CD8-positive, alpha-beta memory T cell (primary cell): ENCODE results near the gene PKN3. TPM values are rescaled to one million over a fixed set of nuclear protein-coding genes. Genes with fewer than 3 reads are reported as not detected.
A peak's percentile ranks its signal among the peaks of the same experiment; 100 is the strongest.

Source experiments
- CTCF ChIA-PET: fragments of 350-600 bp; sonication (Branson Sonifier 250); formaldehyde crosslinking; loops from one replicate; lab custom pipeline; 2021; ENCODE audit warnings: antibody characterized with exemption; lab: Charles Lee
- POLR2A ChIA-PET: fragments of 350-600 bp; sonication (Branson Sonifier 250); formaldehyde crosslinking; loops from one replicate; lab custom pipeline; 2021; ENCODE audit warnings: antibody characterized with exemption; lab: Charles Lee
- DNase-seq, 5 donors: peaks; one replicate each; pipeline versions ENCODE4 v3.0.0 to v3.0.0-alpha.2; 2020 to 2022; ENCODE audit warnings: mixed read lengths in 1 of 5
- H3K27ac ChIP-seq: one replicate; pipeline ENCODE4 v1.7.0; 2013; ENCODE audit warnings: low read depth, mild to moderate bottlenecking, low read length, moderate library complexity
- H3K27me3 ChIP-seq: 2 replicates; pipeline ENCODE4 v1.7.0; 2013; ENCODE audit warnings: low read length, mild to moderate bottlenecking; ENCODE audit not compliant: insufficient read depth, poor library complexity, severe bottlenecking
- H3K36me3 ChIP-seq: 2 replicates; pipeline ENCODE4 v1.7.0; 2013; ENCODE audit warnings: mild to moderate bottlenecking, low read length, moderate library complexity; ENCODE audit not compliant: insufficient read depth
- H3K4me1 ChIP-seq: 2 replicates; pipeline ENCODE4 v1.7.0; 2013; ENCODE audit warnings: mild to moderate bottlenecking, low read length, moderate library complexity; ENCODE audit not compliant: insufficient read depth
- H3K4me3 ChIP-seq: 2 replicates; pipeline ENCODE4 v1.7.0; 2013; ENCODE audit warnings: mild to moderate bottlenecking, low read length
- H3K9me3 ChIP-seq: 2 replicates; pipeline ENCODE4 v1.7.0; 2013; ENCODE audit warnings: mild to moderate bottlenecking, low read length
- H3K27ac Mint-ChIP-seq, 8 donors: one replicate each; pipeline ENCODE4 v1.8.0; 2020 to 2021; ENCODE audit warnings: mixed read lengths in 8 of 8, mild to moderate bottlenecking in 6 of 8, inconsistent platforms in 3 of 8, moderate library complexity in 3 of 8
- H3K27me3 Mint-ChIP-seq, 2 donors: one replicate each; pipeline ENCODE4 v1.8.0; 2020 to 2021; ENCODE audit warnings: mixed read lengths in 2 of 2, mild to moderate bottlenecking in 1 of 2, moderate library complexity in 1 of 2
- H3K36me3 Mint-ChIP-seq, 3 donors: one replicate each; pipeline ENCODE4 v1.8.0; 2020 to 2021; ENCODE audit warnings: mixed read lengths in 3 of 3, inconsistent platforms in 1 of 3, mild to moderate bottlenecking in 1 of 3
- H3K4me1 Mint-ChIP-seq, 3 donors: one replicate each; pipeline ENCODE4 v1.8.0; 2020 to 2021; ENCODE audit warnings: mixed read lengths in 3 of 3, inconsistent platforms in 1 of 3, mild to moderate bottlenecking in 1 of 3
- H3K4me3 Mint-ChIP-seq, 7 donors: one replicate each; pipeline ENCODE4 v1.8.0; 2020 to 2021; ENCODE audit warnings: mixed read lengths in 7 of 7, mild to moderate bottlenecking in 6 of 7, moderate library complexity in 4 of 7, inconsistent platforms in 2 of 7
- H3K9me3 Mint-ChIP-seq, 5 donors: one replicate each; pipeline ENCODE4 v1.8.0; 2020 to 2022; ENCODE audit warnings: mixed read lengths in 5 of 5, mild to moderate bottlenecking in 3 of 5, moderate library complexity in 2 of 5, inconsistent platforms in 1 of 5
- polyA plus RNA-seq: library from polyadenylated mRNA; unstranded; fragments of 300-500 nt; fragmentation: Illumina TruSeq; gene quantifications from one replicate; pipeline ENCODE4 v1.2.3, GENCODE V29; 2021
- total RNA-seq, 2 experiments: library from RNA; stranded (reverse); gene quantifications; one replicate each; pipeline ENCODE4 v1.2.3, GENCODE V29; 2021

PKN3 gene
- total and polyA plus RNA-seq, 3 experiments from 2014 or later = 1.4 to 7.9 (median 7.5) TPM

DNA sequence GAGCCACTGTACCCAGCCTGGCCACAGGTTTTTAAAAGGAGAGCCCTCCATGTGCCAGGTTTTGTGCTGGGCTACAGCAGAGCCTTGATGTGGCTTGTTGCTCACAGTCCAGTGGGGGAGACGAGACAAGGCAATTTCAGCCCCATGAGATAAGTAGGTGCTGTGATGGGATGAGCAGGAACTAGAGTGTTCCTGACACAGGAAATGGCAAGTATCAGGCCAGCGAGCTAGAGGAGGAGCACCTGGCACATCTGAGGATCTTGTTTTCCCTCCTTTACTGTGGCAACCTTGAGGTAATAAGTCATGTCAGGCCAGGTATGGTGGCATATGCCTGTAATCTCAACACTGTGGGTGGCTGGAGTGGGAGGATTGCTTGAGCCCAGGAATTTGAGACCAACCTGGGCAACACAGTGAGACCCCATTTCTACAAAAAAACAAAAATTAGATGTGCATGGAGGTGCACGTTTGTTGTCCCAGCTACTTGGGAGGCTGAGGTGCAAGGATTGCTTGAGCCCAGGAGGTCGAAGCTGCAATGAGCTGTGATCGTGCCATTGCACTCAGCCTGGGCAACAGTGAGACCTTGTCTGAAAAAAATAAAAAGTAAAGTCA lies 25.4 kb downstream of the PKN3 start:
- H3K27ac Mint-ChIP-seq = peak overlapping the region in 3 of 8 donors; percentile 34 to 88 (median 64)
- peaks cover 28 to 42% (median 36%) of the 10 kb centered on the region in 3 donors for H3K4me1 Mint-ChIP-seq
- peaks cover 0 to 2% of the 10 kb centered on the region in 2 donors for H3K27me3 Mint-ChIP-seq

DNA sequence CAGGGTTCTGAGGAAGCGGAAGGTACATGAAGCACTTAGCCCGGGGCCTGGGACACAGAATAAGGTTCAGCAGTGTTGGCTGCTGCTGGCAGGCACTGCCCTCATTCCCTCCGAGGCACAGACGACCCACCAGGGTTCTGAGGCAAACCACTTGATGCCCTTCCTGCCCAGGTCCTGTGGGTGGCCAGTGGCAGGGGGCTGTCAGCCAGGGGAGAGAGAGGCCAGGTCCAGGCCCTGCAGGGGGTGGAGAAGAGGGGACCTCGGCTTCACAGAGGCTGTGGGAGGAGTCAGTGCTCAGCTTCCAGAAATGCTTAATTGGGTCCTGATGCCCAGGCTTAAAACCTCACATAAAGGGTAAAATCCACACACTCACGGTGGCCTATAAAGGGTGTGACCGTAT lies 26.0 kb downstream of the PKN3 start:
- POLR2A ChIA-PET = no interaction called here
- no peak for DNase-seq
- peaks cover 25 to 36% (median 30%) of the 10 kb centered on the region in 3 donors for H3K4me1 Mint-ChIP-seq
- CTCF ChIA-PET = interaction anchor here (1.9 kb wide), 1 partner anchor 90 kb away, joined by 5 read pairs; the partner anchor contains the start of gene ENDOG
- H3K27ac Mint-ChIP-seq = no peak overlapping the region
- H3K36me3 ChIP-seq = peaks cover 4% of the 10 kb centered on the region
- H3K36me3 Mint-ChIP-seq = peaks cover 0 to 24% (median 2%) of the 10 kb centered on the region in 3 donors
- H3K4me3 Mint-ChIP-seq = no peak overlapping the region
- H3K27me3 ChIP-seq = no peaks in the 10 kb centered on the region
- no peak overlapping the region for H3K27ac ChIP-seq
- H3K27me3 Mint-ChIP-seq = peaks cover 0 to 2% of the 10 kb centered on the region in 2 donors
- H3K4me3 ChIP-seq = no peak overlapping the region
- H3K4me1 ChIP-seq = peaks cover 18% of the 10 kb centered on the region
- H3K9me3 Mint-ChIP-seq = no peaks in the 10 kb centered on the region
- no peaks in the 10 kb centered on the region for H3K9me3 ChIP-seq

More for the DNA sequence above, 25.4 kb downstream of the PKN3 start:
- no peaks in the 10 kb centered on the region for H3K9me3 ChIP-seq
- H3K4me1 ChIP-seq = peaks cover 21% of the 10 kb centered on the region
- ChIA-PET POLR2A (no interaction called here), CTCF (interaction anchor here (0.9 to 1.9 kb wide), 2 partner anchors 90 to 125 kb away, joined by 3 to 5 read pairs; partner anchors contain the start of gene ENDOG)
- H3K27me3 ChIP-seq = no peaks in the 10 kb centered on the region
- no peak overlapping the region for H3K4me3 ChIP-seq
- H3K36me3 Mint-ChIP-seq = peaks cover 0 to 18% (median 2%) of the 10 kb centered on the region in 3 donors
- no peaks in the 10 kb centered on the region for H3K36me3 ChIP-seq
- no peak for DNase-seq
- no peaks in the 10 kb centered on the region for H3K9me3 Mint-ChIP-seq
- no peak overlapping the region for H3K27ac ChIP-seq
- no peak overlapping the region for H3K4me3 Mint-ChIP-seq

DNA sequence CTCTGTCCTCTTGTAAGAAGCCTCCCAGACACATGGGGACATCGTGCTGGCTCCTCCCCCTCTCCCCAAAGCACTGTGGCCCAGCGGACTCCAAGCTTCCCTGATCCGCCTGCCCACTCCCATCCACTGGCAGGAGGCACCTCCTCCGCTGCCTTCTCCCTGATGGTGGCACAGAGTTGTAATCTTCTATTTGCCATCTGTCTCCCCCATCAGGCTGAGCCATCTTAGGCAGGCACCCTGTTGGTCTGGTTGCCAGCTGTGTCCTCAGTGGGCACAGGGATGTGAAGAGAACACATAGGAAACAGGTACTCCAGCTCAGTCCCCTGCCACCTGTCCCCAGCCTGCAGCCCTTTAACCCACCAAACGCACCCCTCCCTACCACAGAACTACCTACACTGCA lies 27.0 kb downstream of the PKN3 start:
- H3K4me1 Mint-ChIP-seq = peaks cover 18 to 31% (median 23%) of the 10 kb centered on the region in 3 donors
- H3K4me3 Mint-ChIP-seq = no peak overlapping the region
- Histone ChIP-seq H3K4me1 (peaks cover 14% of the 10 kb centered on the region), H3K9me3 (no peaks in the 10 kb centered on the region), H3K4me3 (no peak overlapping the region), H3K27ac (no peak overlapping the region), H3K27me3 (no peaks in the 10 kb centered on the region), H3K36me3 (peaks cover 6% of the 10 kb centered on the region)
- H3K27me3 Mint-ChIP-seq = no peaks in the 10 kb centered on the region
- ChIA-PET POLR2A (no interaction called here), CTCF (no interaction called here)
- no peak for DNase-seq
- peak overlapping the region in 3 of 8 donors; percentile 38 to 90 (median 64) for H3K27ac Mint-ChIP-seq
- peaks cover 0 to 26% (median 2%) of the 10 kb centered on the region in 3 donors for H3K36me3 Mint-ChIP-seq
- no peaks in the 10 kb centered on the region for H3K9me3 Mint-ChIP-seq

DNA sequence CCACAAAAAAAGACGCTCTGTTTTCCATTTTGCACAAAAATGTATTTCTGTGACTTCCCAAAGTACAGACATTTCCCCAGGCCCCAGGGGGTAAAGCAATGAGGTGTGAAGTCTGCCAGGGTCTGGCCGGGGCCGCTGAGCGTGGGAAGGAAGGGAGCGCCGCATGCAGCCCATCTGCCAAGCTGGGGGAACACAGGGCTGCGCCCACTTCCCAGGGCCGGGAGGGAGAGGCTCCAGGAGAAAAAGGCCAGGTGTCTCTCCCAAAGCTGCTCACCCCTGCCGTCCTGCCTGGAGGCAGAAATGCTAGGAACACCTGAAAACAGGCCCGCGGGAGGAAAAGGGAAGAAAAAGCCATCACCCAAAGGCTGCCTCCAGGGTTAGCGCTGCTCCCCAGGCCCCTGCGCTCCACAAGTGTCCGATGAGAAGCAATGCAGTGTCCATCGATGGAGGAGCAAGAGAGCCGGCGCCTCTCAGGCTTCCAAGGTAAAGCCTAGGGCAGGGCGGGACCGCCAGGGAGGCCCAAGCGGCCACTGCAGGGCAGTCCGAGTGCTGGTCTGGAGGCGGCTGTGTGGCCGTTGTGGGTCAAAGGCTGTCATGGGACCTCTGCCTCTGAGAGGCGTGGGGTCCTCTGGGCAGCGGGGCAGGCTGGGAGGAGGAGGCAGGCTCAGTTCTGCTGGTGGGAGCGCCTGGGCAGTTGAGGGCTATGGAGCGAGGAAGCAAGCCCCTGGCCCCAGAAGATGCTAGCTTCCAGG lies 27.6 kb downstream of the PKN3 start:
- H3K27me3 Mint-ChIP-seq = no peaks in the 10 kb centered on the region
- H3K4me3 Mint-ChIP-seq = no peak overlapping the region
- Histone ChIP-seq H3K9me3 (no peaks in the 10 kb centered on the region), H3K27me3 (no peaks in the 10 kb centered on the region), H3K4me1 (peaks cover 8% of the 10 kb centered on the region), H3K4me3 (no peak overlapping the region), H3K27ac (no peak overlapping the region), H3K36me3 (peaks cover 12% of the 10 kb centered on the region)
- no peaks in the 10 kb centered on the region for H3K9me3 Mint-ChIP-seq
- H3K4me1 Mint-ChIP-seq = peaks cover 12 to 25% (median 17%) of the 10 kb centered on the region in 3 donors
- H3K27ac Mint-ChIP-seq = peak overlapping the region in 2 of 8 donors; percentile 64 to 90
- POLR2A ChIA-PET = no interaction called here
- H3K36me3 Mint-ChIP-seq = peaks cover 0 to 31% (median 3%) of the 10 kb centered on the region in 3 donors
- no peak for DNase-seq
- CTCF ChIA-PET = no interaction called here

DNA sequence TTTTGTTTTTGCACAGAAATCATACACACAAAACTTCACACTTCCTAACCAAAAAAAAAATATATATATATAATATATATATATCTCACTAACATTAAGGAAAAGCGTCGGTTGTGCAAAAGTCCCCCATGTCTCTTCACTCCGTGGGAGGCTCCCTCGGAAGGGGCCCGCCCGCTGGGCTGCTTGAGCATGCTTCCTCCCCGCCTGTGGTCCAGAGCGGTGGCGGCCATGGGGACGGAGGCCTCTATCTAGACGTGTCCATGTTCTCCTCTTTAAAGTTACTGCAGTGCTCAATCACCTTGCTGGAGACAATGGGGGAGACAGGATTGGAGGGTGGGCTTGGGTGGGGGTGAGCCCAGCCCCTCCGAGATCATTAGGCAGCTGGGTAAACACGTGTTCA lies 28.8 kb downstream of the PKN3 start:
- H3K4me1 Mint-ChIP-seq = peaks cover 7 to 14% (median 9%) of the 10 kb centered on the region in 3 donors
- POLR2A ChIA-PET = no interaction called here
- Histone ChIP-seq H3K27ac (no peak overlapping the region), H3K4me1 (no peaks in the 10 kb centered on the region), H3K36me3 (peaks cover 17% of the 10 kb centered on the region), H3K9me3 (no peaks in the 10 kb centered on the region), H3K27me3 (no peaks in the 10 kb centered on the region), H3K4me3 (no peak overlapping the region)
- no peak overlapping the region for H3K4me3 Mint-ChIP-seq
- DNase-seq = no peak
- no peak overlapping the region for H3K27ac Mint-ChIP-seq
- CTCF ChIA-PET = no interaction called here
- H3K9me3 Mint-ChIP-seq = no peaks in the 10 kb centered on the region
- H3K36me3 Mint-ChIP-seq = peaks cover 0 to 37% (median 7%) of the 10 kb centered on the region in 3 donors
- H3K27me3 Mint-ChIP-seq = no peaks in the 10 kb centered on the region

DNA sequence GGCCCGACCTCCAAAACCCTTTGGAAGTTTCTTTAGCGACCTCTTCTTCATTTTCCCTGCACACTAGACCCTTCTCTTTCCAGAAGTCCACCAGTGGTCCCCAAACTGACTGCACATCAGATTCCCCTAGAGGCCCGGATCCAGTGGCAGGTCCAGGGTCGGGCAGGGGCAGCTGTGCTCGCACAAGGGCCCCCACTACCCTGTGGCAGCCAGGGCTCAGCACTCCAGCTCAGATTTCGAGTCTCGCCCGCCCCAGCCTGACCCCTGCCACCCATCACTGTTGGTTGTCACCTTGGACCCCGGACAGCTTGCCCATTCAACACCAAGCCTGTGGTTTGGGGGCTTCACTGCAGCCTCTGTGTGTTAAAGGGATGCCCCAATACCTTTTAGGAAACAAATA lies 29.4 kb downstream of the PKN3 start:
- Mint-ChIP-seq H3K4me3 (no peak overlapping the region), H3K27ac (no peak overlapping the region), H3K36me3 (peaks cover 0 to 37% (median 7%) of the 10 kb centered on the region in 3 donors), H3K4me1 (peaks cover 7 to 13% (median 7%) of the 10 kb centered on the region in 3 donors), H3K27me3 (no peaks in the 10 kb centered on the region), H3K9me3 (no peaks in the 10 kb centered on the region)
- ChIA-PET POLR2A (no interaction called here), CTCF (no interaction called here)
- no peaks in the 10 kb centered on the region for H3K9me3 ChIP-seq
- H3K27me3 ChIP-seq = no peaks in the 10 kb centered on the region
- no peak for DNase-seq
- no peaks in the 10 kb centered on the region for H3K4me1 ChIP-seq
- no peak overlapping the region for H3K4me3 ChIP-seq
- no peak overlapping the region for H3K27ac ChIP-seq
- peaks cover 17% of the 10 kb centered on the region for H3K36me3 ChIP-seq

DNA sequence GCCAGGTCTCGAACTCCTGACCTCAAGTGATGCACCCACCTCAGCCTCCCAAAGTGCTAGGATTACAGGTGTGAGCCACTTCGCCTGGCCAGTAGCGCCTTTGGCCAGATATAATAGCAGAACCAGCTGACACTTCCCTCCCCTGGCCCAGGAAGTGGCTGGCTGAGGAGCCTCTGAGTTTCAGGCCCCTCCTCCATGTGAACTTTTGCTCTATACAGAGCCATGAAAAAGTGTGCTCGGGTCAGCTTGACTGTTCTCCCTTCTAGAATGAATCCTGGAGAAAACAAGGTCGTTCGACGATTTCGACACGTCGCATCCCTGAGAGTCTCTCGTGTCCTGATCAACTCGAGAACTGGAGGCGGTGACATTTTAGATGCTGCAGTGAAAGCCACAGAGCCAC lies 30.3 kb downstream of the PKN3 start:
- Histone ChIP-seq H3K27me3 (no peaks in the 10 kb centered on the region), H3K4me1 (no peaks in the 10 kb centered on the region), H3K9me3 (no peaks in the 10 kb centered on the region), H3K4me3 (no peak overlapping the region), H3K36me3 (peaks cover 22% of the 10 kb centered on the region), H3K27ac (no peak overlapping the region)
- H3K4me3 Mint-ChIP-seq = no peak overlapping the region
- DNase-seq = no peak
- H3K27ac Mint-ChIP-seq = no peak overlapping the region
- H3K36me3 Mint-ChIP-seq = peaks cover 0 to 42% (median 8%) of the 10 kb centered on the region in 3 donors
- CTCF ChIA-PET = no interaction called here
- POLR2A ChIA-PET = no interaction called here
- no peaks in the 10 kb centered on the region for H3K9me3 Mint-ChIP-seq
- peaks cover 1 to 4% (median 1%) of the 10 kb centered on the region in 3 donors for H3K4me1 Mint-ChIP-seq
- no peaks in the 10 kb centered on the region for H3K27me3 Mint-ChIP-seq

DNA sequence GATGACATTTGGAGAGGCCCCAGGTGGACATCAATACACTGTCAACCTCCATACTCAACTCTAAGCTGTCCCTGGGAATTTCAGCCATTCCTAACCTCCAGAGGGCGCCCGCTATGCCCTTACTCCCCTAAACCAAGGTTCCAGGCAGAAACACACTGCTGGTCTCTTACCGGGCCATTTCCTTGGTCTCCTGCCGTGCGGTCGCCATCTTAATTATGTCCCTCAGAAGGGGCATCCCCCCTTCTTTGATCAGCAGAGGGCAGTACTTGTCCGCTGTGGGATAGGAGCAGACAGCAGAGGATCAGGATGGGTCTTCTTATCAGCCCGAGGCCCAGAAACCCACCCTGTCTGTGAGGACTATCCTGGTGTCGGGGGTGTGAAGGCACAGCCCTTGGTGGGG lies 31.0 kb downstream of the PKN3 start:
- Mint-ChIP-seq H3K27me3 (no peaks in the 10 kb centered on the region), H3K4me1 (no peaks in the 10 kb centered on the region), H3K9me3 (no peaks in the 10 kb centered on the region), H3K36me3 (peaks cover 0 to 44% (median 7%) of the 10 kb centered on the region in 3 donors), H3K27ac (peak overlapping the region in 2 of 8 donors; percentile 26 to 70), H3K4me3 (no peak overlapping the region)
- Histone ChIP-seq H3K27ac (no peak overlapping the region), H3K4me1 (no peaks in the 10 kb centered on the region), H3K9me3 (no peaks in the 10 kb centered on the region), H3K27me3 (no peaks in the 10 kb centered on the region), H3K4me3 (no peak overlapping the region), H3K36me3 (peaks cover 22% of the 10 kb centered on the region)
- no peak for DNase-seq
- ChIA-PET POLR2A (interaction anchor here (0.6 kb wide), 1 partner anchor 78 kb away, joined by 3 read pairs; no protein-coding TSS in a partner anchor), CTCF (no interaction called here)
